Liver (tissue), 3 donors: Measurements from ENCODE around the gene UBA7.

ENCODE experiments used
- GABPA ChIP-seq, 2 donors: IDR thresholded peaks in 1 of 2; conservative IDR thresholded peaks in 1 of 2; 2 replicates each; pipeline ENCODE4 v1.6.1; 2016; ENCODE audit warnings: antibody characterized with exemption in 2 of 2, mild to moderate bottlenecking in 1 of 2, moderate library complexity in 1 of 2
- HNF4A ChIP-seq, 2 donors: conservative IDR thresholded peaks; 2 replicates each; pipeline ENCODE4 v1.6.1; 2016; ENCODE audit warnings: antibody characterized with exemption in 2 of 2, mild to moderate bottlenecking in 2 of 2
- JUND ChIP-seq, 2 donors: IDR thresholded peaks; 2 replicates each; pipeline ENCODE4 v1.6.1; 2016; ENCODE audit warnings: antibody characterized with exemption in 2 of 2
- NR2F2 ChIP-seq: IDR thresholded peaks from 2 replicates; pipeline ENCODE4 v1.6.1; 2016; ENCODE audit warnings: antibody characterized with exemption
- RAD21 ChIP-seq, 2 donors: IDR thresholded peaks; 2 replicates each; pipeline ENCODE4 v1.6.1; 2016; ENCODE audit warnings: antibody characterized with exemption in 2 of 2, mild to moderate bottlenecking in 2 of 2
- RXRA ChIP-seq, 2 donors: IDR thresholded peaks; 2 replicates each; pipeline ENCODE4 v1.6.1; 2017 to 2018; ENCODE audit warnings: antibody characterized with exemption in 2 of 2, mild to moderate bottlenecking in 1 of 2
- TAF1 ChIP-seq: conservative IDR thresholded peaks from 2 replicates; pipeline ENCODE4 v1.6.1; 2016; ENCODE audit warnings: antibody characterized with exemption, mild to moderate bottlenecking
- YY1 ChIP-seq: IDR thresholded peaks from 2 replicates; pipeline ENCODE4 v1.6.1; 2016; ENCODE audit warnings: antibody characterized with exemption, mild to moderate bottlenecking
- TF ChIP-seq, protein P1 (sequence below): IDR thresholded peaks from 2 replicates; pipeline ENCODE4 v1.6.1; 2016; ENCODE audit warnings: antibody characterized with exemption, mild to moderate bottlenecking
- TF ChIP-seq, protein P2 (sequence below): fragments of 150-350 bp; IDR thresholded peaks from 2 replicates; pipeline ENCODE4 v1.5.1; 2017; ENCODE audit warnings: improper control_type of control experiment, low read depth, low read length; ENCODE audit not compliant: missing input control
- donor health status: healthy.
- donor health status: healthy.

DNA sequence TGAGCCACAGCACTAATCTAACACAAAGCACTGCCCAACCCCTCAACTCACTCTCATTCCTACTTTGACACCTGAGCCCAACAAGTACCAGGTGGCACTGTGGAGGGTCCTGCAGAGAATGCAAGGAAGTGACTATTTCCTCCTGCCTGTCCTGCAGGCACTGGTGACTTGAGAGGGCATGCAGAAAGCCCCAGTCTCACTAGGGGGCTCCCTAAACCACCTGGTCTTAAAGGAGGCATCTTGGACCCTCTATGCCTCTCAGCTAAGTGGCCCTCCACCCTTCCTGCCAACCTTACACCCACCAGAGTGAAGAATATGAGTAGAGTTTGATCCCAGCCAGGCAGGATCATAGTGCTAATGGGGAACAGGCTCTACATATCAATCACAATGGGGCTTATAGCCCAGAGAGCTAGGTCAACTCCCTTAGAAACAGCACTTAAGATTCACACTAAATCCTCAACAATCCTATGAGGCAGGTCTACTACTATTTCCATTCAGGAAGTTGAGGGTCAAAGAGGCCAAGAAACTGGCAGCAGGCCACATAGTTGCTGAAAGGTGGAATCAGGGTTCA is 27.5 kb upstream of the UBA7 start:
- TF ChIP-seq, protein P1, sequence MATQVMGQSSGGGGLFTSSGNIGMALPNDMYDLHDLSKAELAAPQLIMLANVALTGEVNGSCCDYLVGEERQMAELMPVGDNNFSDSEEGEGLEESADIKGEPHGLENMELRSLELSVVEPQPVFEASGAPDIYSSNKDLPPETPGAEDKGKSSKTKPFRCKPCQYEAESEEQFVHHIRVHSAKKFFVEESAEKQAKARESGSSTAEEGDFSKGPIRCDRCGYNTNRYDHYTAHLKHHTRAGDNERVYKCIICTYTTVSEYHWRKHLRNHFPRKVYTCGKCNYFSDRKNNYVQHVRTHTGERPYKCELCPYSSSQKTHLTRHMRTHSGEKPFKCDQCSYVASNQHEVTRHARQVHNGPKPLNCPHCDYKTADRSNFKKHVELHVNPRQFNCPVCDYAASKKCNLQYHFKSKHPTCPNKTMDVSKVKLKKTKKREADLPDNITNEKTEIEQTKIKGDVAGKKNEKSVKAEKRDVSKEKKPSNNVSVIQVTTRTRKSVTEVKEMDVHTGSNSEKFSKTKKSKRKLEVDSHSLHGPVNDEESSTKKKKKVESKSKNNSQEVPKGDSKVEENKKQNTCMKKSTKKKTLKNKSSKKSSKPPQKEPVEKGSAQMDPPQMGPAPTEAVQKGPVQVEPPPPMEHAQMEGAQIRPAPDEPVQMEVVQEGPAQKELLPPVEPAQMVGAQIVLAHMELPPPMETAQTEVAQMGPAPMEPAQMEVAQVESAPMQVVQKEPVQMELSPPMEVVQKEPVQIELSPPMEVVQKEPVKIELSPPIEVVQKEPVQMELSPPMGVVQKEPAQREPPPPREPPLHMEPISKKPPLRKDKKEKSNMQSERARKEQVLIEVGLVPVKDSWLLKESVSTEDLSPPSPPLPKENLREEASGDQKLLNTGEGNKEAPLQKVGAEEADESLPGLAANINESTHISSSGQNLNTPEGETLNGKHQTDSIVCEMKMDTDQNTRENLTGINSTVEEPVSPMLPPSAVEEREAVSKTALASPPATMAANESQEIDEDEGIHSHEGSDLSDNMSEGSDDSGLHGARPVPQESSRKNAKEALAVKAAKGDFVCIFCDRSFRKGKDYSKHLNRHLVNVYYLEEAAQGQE = no peak
- TF ChIP-seq, protein P2, sequence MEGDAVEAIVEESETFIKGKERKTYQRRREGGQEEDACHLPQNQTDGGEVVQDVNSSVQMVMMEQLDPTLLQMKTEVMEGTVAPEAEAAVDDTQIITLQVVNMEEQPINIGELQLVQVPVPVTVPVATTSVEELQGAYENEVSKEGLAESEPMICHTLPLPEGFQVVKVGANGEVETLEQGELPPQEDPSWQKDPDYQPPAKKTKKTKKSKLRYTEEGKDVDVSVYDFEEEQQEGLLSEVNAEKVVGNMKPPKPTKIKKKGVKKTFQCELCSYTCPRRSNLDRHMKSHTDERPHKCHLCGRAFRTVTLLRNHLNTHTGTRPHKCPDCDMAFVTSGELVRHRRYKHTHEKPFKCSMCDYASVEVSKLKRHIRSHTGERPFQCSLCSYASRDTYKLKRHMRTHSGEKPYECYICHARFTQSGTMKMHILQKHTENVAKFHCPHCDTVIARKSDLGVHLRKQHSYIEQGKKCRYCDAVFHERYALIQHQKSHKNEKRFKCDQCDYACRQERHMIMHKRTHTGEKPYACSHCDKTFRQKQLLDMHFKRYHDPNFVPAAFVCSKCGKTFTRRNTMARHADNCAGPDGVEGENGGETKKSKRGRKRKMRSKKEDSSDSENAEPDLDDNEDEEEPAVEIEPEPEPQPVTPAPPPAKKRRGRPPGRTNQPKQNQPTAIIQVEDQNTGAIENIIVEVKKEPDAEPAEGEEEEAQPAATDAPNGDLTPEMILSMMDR = no peak
- TF ChIP-seq TAF1 (no peak), YY1 (no peak), RAD21 (IDR thresholded peaks at IDR 0.05) (peak; percentile 34 to 43), JUND (IDR thresholded peaks at IDR 0.05) (no peak), GABPA (IDR thresholded peaks at IDR 0.05 in 1 of 2, conservative IDR thresholded peaks at IDR 0.05 in 1 of 2) (no peak), RXRA (IDR thresholded peaks at IDR 0.05) (no peak), NR2F2 (no peak), HNF4A (conservative IDR thresholded peaks at IDR 0.05) (no peak)
